ENCODE measurements around the gene CORO7. TPM values are rescaled to one million over a fixed set of nuclear protein-coding genes. Genes with fewer than 3 reads are reported as not detected.

The CORO7 gene
- total and polyA plus RNA-seq, 9 of the 15 experiments (the other 6 are each of a cell fraction or from before 2014, with no cell fraction given): 0.45 to 77.2 (median 18.7) TPM

GRCh38 chr16:4318967-4319366 is 97.4 kb downstream of the CORO7 start:
- no TSS peak for BruUV-seq (replicated peaks)
- in situ Hi-C loops (cut with MboI): no loop called here
- 0 out of 4 replicates have a peak overlapping the region, but pooled peaks of 1 of the 2 experiments have one; percentile 40 for H3K9ac ChIP-seq (ENCODE audit: insufficient read depth in 1 of 2, low read depth in 2 of 2, low read length in 2 of 2)

More at GRCh38 chr16:4318967-4319366, 97.4 kb downstream of the CORO7 start:
- Histone ChIP-seq H4K20me1 (replicated peaks; ENCODE audit: control insufficient read depth, insufficient read depth, low read length) (peaks cover 4% of the 10 kb centered on the region), H3K27ac (ENCODE audit: extremely low read depth, low read depth, low read length) (no peak overlapping the region), H3K79me2 (ENCODE audit: control insufficient read depth, insufficient read depth, low read length) (peaks cover 19% of the 10 kb centered on the region), H3K4me1 (replicated peaks in 1 of 2; ENCODE audit: control insufficient read depth in 2 of 2, insufficient read depth in 2 of 2, low read length in 2 of 2) (peaks cover 3 to 81% of the 10 kb centered on the region in 2 experiments; a peak in 4 of 5 replicates), H3K36me3 (ENCODE audit: control insufficient read depth, insufficient read depth, low read length) (no peaks in the 10 kb centered on the region), H3K4me3 (no peak overlapping the region), H3K27me3 (ENCODE audit: control insufficient read depth in 2 of 2, insufficient read depth in 2 of 2, low read length in 2 of 2) (no peaks in the 10 kb centered on the region), H3K9me1 (ENCODE audit: control insufficient read depth, insufficient read depth, low read length) (no peaks in the 10 kb centered on the region), H2AFZ (ENCODE audit: low read depth, low read length) (no peak overlapping the region), H3K9me3 (replicated peaks; ENCODE audit: control insufficient read depth, insufficient read depth, low read depth, low read length) (no peaks in the 10 kb centered on the region), H3K4me2 (ENCODE audit: insufficient read depth, low read length) (no peak overlapping the region)
- ATAC-seq (no peak), FAIRE-seq (no peak), DNase-seq (ENCODE audit: extremely low read depth in 1 of 4, low spot score in 3 of 4) (no peak)
- intact Hi-C loops (cut with micrococcal nuclease): no loop called here
- CTCF ChIA-PET (ENCODE audit: low intra/inter-chr PET ratio): no interaction called here
- POLR2A ChIA-PET: interaction anchor here (0.7 kb wide), 1 partner anchor 10 kb away, joined by 3 read pairs; no protein-coding TSS in a partner anchor
- TF ChIP-seq KLF10 (CRISPR knock-in tag; IDR thresholded peaks at IDR 0.05) (no peak), RFX7 (CRISPR knock-in tag; IDR thresholded peaks at IDR 0.05) (no peak), SMARCC2 (IDR thresholded peaks at IDR 0.05; ENCODE audit: low read depth) (no peak), CEBPZ (IDR thresholded peaks at IDR 0.05; ENCODE audit: borderline replicate concordance, low read depth, low read length) (no peak), EP400 (IDR thresholded peaks at IDR 0.05) (no peak), BRF1 (IDR thresholded peaks at IDR 0.05; ENCODE audit: borderline replicate concordance, extremely low read depth, insufficient read length) (no peak), TCFL5 (CRISPR knock-in tag; conservative IDR thresholded peaks at IDR 0.05) (no peak), ZNF133 (CRISPR knock-in tag; IDR thresholded peaks at IDR 0.05) (no peak)
- WGBS (ENCODE audit: insufficient coverage, low coverage, missing lambda C conversion rate): 47% methylated on average over 5 of the region's 5 CpGs

All from K562 (cell line).